ENCODE results near the gene COL21A1.

Gene COL21A1

DNA sequence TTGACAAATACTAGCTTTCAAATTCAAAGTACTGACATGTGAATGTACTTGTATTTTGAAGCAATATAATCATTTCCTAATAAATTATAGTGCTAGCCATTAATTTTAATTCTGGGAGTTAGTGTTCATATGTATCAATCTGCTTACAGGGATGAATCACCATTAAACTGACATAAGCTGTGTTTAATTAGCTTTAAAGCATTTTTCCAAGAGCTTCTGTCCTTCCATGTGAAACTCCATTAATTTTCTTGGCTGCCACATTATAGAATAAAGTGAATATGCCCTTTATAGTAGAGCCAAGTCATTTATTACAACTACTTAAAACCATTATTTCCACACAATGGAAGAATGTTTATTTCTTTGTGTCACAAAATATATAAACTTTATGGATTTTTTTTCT lies 150.8 kb downstream of the COL21A1 start:
- H4K8ac ChIP-seq (ENCODE audit: low read depth, low read length), result no peak overlapping the region
- no peaks in the 10 kb centered on the region for H3K36me3 ChIP-seq (ENCODE audit: control insufficient read depth, insufficient read depth, low read length)
- no peaks in the 10 kb centered on the region for H3K4me1 ChIP-seq (ENCODE audit: control insufficient read depth, low read depth, low read length)
- H4K5ac ChIP-seq (ENCODE audit: low read length), result no peak overlapping the region
- no peaks in the 10 kb centered on the region for H3K79me2 ChIP-seq (ENCODE audit: control insufficient read depth, insufficient read depth, low read length)
- H3K4ac ChIP-seq (ENCODE audit: low read depth, low read length), result no peak overlapping the region
- H2AK5ac ChIP-seq (ENCODE audit: low read length), result no peak overlapping the region
- H3K18ac ChIP-seq (ENCODE audit: low read length), result no peak overlapping the region
- H3K56ac ChIP-seq (ENCODE audit: low read length), result no peak overlapping the region
- no peaks in the 10 kb centered on the region for H3K27me3 ChIP-seq (ENCODE audit: insufficient read depth, low read length, poor library complexity)
- no peak overlapping the region for H3K9ac ChIP-seq (ENCODE audit: low read length)
- no peak overlapping the region for H3K4me3 ChIP-seq (ENCODE audit: low read length)
- no peak overlapping the region for H2BK15ac ChIP-seq (replicated peaks; ENCODE audit: low read depth)
- H3K23ac ChIP-seq (ENCODE audit: low read length), result no peak overlapping the region
- no peaks in the 10 kb centered on the region for H3K79me1 ChIP-seq (ENCODE audit: low read length)
- no peak overlapping the region for H2BK120ac ChIP-seq (ENCODE audit: low read depth, low read length)
- no peak overlapping the region for H3K27ac ChIP-seq (ENCODE audit: low read depth, low read length)
- no peak overlapping the region for H3K4me2 ChIP-seq (ENCODE audit: low read length)
- H2BK5ac ChIP-seq (ENCODE audit: low read length), result no peak overlapping the region
- no peak for DNase-seq

- Histone ChIP-seq H2BK15ac (replicated peaks; ENCODE audit: low read depth) (no peak overlapping the region), H3K36me3 (ENCODE audit: control insufficient read depth, insufficient read depth, low read length) (no peaks in the 10 kb centered on the region), H2BK5ac (ENCODE audit: low read length) (no peak overlapping the region), H3K79me1 (ENCODE audit: low read length) (no peaks in the 10 kb centered on the region), H4K8ac (ENCODE audit: low read depth, low read length) (no peak overlapping the region), H3K27ac (ENCODE audit: low read depth, low read length) (no peak overlapping the region), H3K4me2 (ENCODE audit: low read length) (no peak overlapping the region), H2BK120ac (ENCODE audit: low read depth, low read length) (no peak overlapping the region), H3K9ac (ENCODE audit: low read length) (no peak overlapping the region), H3K27me3 (ENCODE audit: insufficient read depth, low read length, poor library complexity) (no peaks in the 10 kb centered on the region), H3K4ac (ENCODE audit: low read depth, low read length) (no peak overlapping the region), H3K79me2 (ENCODE audit: control insufficient read depth, insufficient read depth, low read length) (no peaks in the 10 kb centered on the region), H3K4me1 (ENCODE audit: control insufficient read depth, low read depth, low read length) (no peaks in the 10 kb centered on the region), H2AK5ac (ENCODE audit: low read length) (no peak overlapping the region), H4K5ac (ENCODE audit: low read length) (no peak overlapping the region), H3K4me3 (ENCODE audit: low read length) (no peak overlapping the region), H3K56ac (ENCODE audit: low read length) (no peak overlapping the region), H3K23ac (ENCODE audit: low read length) (no peak overlapping the region), H3K18ac (ENCODE audit: low read length) (no peak overlapping the region)
- no CpG with 5 or more reads among the region's 1 CpG for WGBS (ENCODE audit: extremely low coverage, insufficient coverage, low lambda C conversion rate)
- DNase-seq, result no peak
These were observed 153.6 kb downstream of the COL21A1 start for GRCh38 chr6:56093776-56094175.

- Histone ChIP-seq H3K4me2 (ENCODE audit: low read length) (no peak overlapping the region), H3K56ac (ENCODE audit: low read length) (no peak overlapping the region), H3K27me3 (ENCODE audit: insufficient read depth, low read length, poor library complexity) (no peaks in the 10 kb centered on the region), H3K36me3 (ENCODE audit: control insufficient read depth, insufficient read depth, low read length) (no peaks in the 10 kb centered on the region), H4K8ac (ENCODE audit: low read depth, low read length) (no peak overlapping the region), H3K18ac (ENCODE audit: low read length) (no peak overlapping the region), H3K23ac (ENCODE audit: low read length) (no peak overlapping the region), H3K79me2 (ENCODE audit: control insufficient read depth, insufficient read depth, low read length) (no peaks in the 10 kb centered on the region), H2BK120ac (ENCODE audit: low read depth, low read length) (no peak overlapping the region), H3K9ac (ENCODE audit: low read length) (no peak overlapping the region), H4K5ac (ENCODE audit: low read length) (no peak overlapping the region), H3K27ac (ENCODE audit: low read depth, low read length) (no peak overlapping the region), H3K79me1 (ENCODE audit: low read length) (no peaks in the 10 kb centered on the region), H3K4me1 (ENCODE audit: control insufficient read depth, low read depth, low read length) (no peaks in the 10 kb centered on the region), H2BK15ac (replicated peaks; ENCODE audit: low read depth) (no peak overlapping the region), H2BK5ac (ENCODE audit: low read length) (no peak overlapping the region), H3K4me3 (ENCODE audit: low read length) (no peak overlapping the region), H3K4ac (ENCODE audit: low read depth, low read length) (no peak overlapping the region), H2AK5ac (ENCODE audit: low read length) (no peak overlapping the region)
- no CpG with 5 or more reads among the region's 3 CpGs for WGBS (ENCODE audit: extremely low coverage, insufficient coverage, low lambda C conversion rate)
- DNase-seq, result no peak
These were observed 156.1 kb downstream of the COL21A1 start for GRCh38 chr6:56091159-56091869.

DNA sequence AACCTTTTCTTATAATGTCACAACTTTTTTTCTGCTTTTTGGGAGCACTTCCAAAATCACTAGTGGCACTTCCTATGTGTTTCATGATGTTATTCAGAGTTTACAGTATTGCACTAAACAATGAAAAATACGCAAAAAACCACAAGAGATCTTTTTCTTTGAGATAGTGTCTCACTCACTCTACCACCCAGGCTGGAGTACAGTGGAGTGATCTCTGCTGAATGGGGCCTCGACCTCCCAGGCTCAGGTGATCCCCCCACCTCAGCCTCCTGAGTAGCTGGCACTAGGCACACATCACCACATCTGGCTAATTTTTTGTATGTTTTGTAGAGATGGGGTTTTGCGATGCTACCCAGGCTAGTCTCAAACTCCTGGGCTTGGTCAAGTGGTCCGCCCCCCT lies 158.7 kb downstream of the COL21A1 start:
- Histone ChIP-seq H3K27me3 (ENCODE audit: insufficient read depth, low read length, poor library complexity) (no peaks in the 10 kb centered on the region), H3K79me2 (ENCODE audit: control insufficient read depth, insufficient read depth, low read length) (no peaks in the 10 kb centered on the region), H2BK5ac (ENCODE audit: low read length) (no peak overlapping the region), H3K36me3 (ENCODE audit: control insufficient read depth, insufficient read depth, low read length) (no peaks in the 10 kb centered on the region), H3K9ac (ENCODE audit: low read length) (no peak overlapping the region), H4K5ac (ENCODE audit: low read length) (no peak overlapping the region), H3K18ac (ENCODE audit: low read length) (no peak overlapping the region), H3K79me1 (ENCODE audit: low read length) (no peaks in the 10 kb centered on the region), H2BK15ac (replicated peaks; ENCODE audit: low read depth) (no peak overlapping the region), H2BK120ac (ENCODE audit: low read depth, low read length) (no peak overlapping the region), H3K4me2 (ENCODE audit: low read length) (no peak overlapping the region), H3K23ac (ENCODE audit: low read length) (no peak overlapping the region), H3K4me1 (ENCODE audit: control insufficient read depth, low read depth, low read length) (no peaks in the 10 kb centered on the region), H4K8ac (ENCODE audit: low read depth, low read length) (no peak overlapping the region), H3K4ac (ENCODE audit: low read depth, low read length) (no peak overlapping the region), H3K4me3 (ENCODE audit: low read length) (no peak overlapping the region), H3K27ac (ENCODE audit: low read depth, low read length) (no peak overlapping the region), H3K56ac (ENCODE audit: low read length) (no peak overlapping the region), H2AK5ac (ENCODE audit: low read length) (no peak overlapping the region)
- no CpG with 5 or more reads among the region's 4 CpGs for WGBS (ENCODE audit: extremely low coverage, insufficient coverage, low lambda C conversion rate)
- DNase-seq, result no peak

- H4K8ac ChIP-seq (ENCODE audit: low read depth, low read length), result no peak overlapping the region
- no peaks in the 10 kb centered on the region for H3K79me1 ChIP-seq (ENCODE audit: low read length)
- H3K4me3 ChIP-seq (ENCODE audit: low read length), result no peak overlapping the region
- no peak overlapping the region for H2BK120ac ChIP-seq (ENCODE audit: low read depth, low read length)
- H3K79me2 ChIP-seq (ENCODE audit: control insufficient read depth, insufficient read depth, low read length), result no peaks in the 10 kb centered on the region
- no peak overlapping the region for H2AK5ac ChIP-seq (ENCODE audit: low read length)
- H2BK5ac ChIP-seq (ENCODE audit: low read length), result no peak overlapping the region
- H2BK15ac ChIP-seq (replicated peaks; ENCODE audit: low read depth), result no peak overlapping the region
- no peaks in the 10 kb centered on the region for H3K4me1 ChIP-seq (ENCODE audit: control insufficient read depth, low read depth, low read length)
- no peaks in the 10 kb centered on the region for H3K36me3 ChIP-seq (ENCODE audit: control insufficient read depth, insufficient read depth, low read length)
- H3K18ac ChIP-seq (ENCODE audit: low read length), result no peak overlapping the region
- no peak overlapping the region for H3K27ac ChIP-seq (ENCODE audit: low read depth, low read length)
- no peak overlapping the region for H4K5ac ChIP-seq (ENCODE audit: low read length)
- H3K23ac ChIP-seq (ENCODE audit: low read length), result no peak overlapping the region
- no peak overlapping the region for H3K9ac ChIP-seq (ENCODE audit: low read length)
- no peaks in the 10 kb centered on the region for H3K27me3 ChIP-seq (ENCODE audit: insufficient read depth, low read length, poor library complexity)
- H3K4ac ChIP-seq (ENCODE audit: low read depth, low read length), result no peak overlapping the region
- no peak overlapping the region for H3K56ac ChIP-seq (ENCODE audit: low read length)
- DNase-seq, result no peak
- no peak overlapping the region for H3K4me2 ChIP-seq (ENCODE audit: low read length)
These were observed 160.0 kb downstream of the COL21A1 start for GRCh38 chr6:56087421-56087820.

GRCh38 chr6:56079751-56080540 lies 167.4 kb downstream of the COL21A1 start:
- Histone ChIP-seq H2BK120ac (ENCODE audit: low read depth, low read length) (no peak overlapping the region), H3K36me3 (ENCODE audit: control insufficient read depth, insufficient read depth, low read length) (no peaks in the 10 kb centered on the region), H3K18ac (ENCODE audit: low read length) (no peak overlapping the region), H3K79me1 (ENCODE audit: low read length) (no peaks in the 10 kb centered on the region), H3K27me3 (ENCODE audit: insufficient read depth, low read length, poor library complexity) (no peaks in the 10 kb centered on the region), H3K9ac (ENCODE audit: low read length) (no peak overlapping the region), H3K27ac (ENCODE audit: low read depth, low read length) (no peak overlapping the region), H3K56ac (ENCODE audit: low read length) (no peak overlapping the region), H4K8ac (ENCODE audit: low read depth, low read length) (no peak overlapping the region), H3K4me1 (ENCODE audit: control insufficient read depth, low read depth, low read length) (no peaks in the 10 kb centered on the region), H2AK5ac (ENCODE audit: low read length) (no peak overlapping the region), H3K4me2 (ENCODE audit: low read length) (no peak overlapping the region), H3K23ac (ENCODE audit: low read length) (no peak overlapping the region), H2BK5ac (ENCODE audit: low read length) (no peak overlapping the region), H3K4me3 (ENCODE audit: low read length) (no peak overlapping the region), H3K4ac (ENCODE audit: low read depth, low read length) (no peak overlapping the region), H2BK15ac (replicated peaks; ENCODE audit: low read depth) (no peak overlapping the region), H3K79me2 (ENCODE audit: control insufficient read depth, insufficient read depth, low read length) (no peaks in the 10 kb centered on the region), H4K5ac (ENCODE audit: low read length) (no peak overlapping the region)
- DNase-seq, result no peak
- WGBS (ENCODE audit: extremely low coverage, insufficient coverage, low lambda C conversion rate), result no CpG with 5 or more reads among the region's 2 CpGs
